Astrocyte (in vitro differentiated cells and primary cell): ENCODE measurements around the gene ETNPPL.

ENCODE experiments used
- EZH2 ChIP-seq: IDR thresholded peaks from 2 replicates; pipeline ENCODE4 v1.6.1; 2012; ENCODE audit warnings: mild to moderate bottlenecking, low read length, inconsistent platforms; ENCODE audit not compliant: insufficient read depth
- TF ChIP-seq, protein P1 (sequence below): IDR thresholded peaks from 2 replicates; pipeline ENCODE4 v1.5.1; 2011; ENCODE audit warnings: low read depth, mild to moderate bottlenecking, inconsistent platforms, low read length, moderate library complexity; ENCODE audit not compliant: insufficient read depth

DNA sequence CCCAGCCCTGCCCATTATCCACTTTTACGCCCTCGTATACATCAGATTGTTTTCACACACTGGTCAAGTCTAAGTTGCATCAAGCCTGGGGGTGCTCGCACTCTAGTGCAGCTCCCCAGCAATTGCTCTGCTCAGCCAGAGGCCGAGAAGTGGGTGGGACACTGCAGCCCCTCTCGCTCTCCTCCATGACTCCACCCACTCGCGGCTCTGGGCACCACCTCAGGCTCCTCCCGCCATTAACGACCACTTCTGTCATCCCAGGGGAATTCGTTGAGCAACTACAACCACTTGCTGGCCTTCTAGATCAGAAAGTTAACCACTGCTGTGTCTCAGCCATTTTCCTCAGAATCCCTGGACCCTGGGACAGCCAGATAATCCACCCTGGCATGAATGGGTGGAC is 53.6 kb downstream of the ETNPPL start:
- TF ChIP-seq, protein P1, sequence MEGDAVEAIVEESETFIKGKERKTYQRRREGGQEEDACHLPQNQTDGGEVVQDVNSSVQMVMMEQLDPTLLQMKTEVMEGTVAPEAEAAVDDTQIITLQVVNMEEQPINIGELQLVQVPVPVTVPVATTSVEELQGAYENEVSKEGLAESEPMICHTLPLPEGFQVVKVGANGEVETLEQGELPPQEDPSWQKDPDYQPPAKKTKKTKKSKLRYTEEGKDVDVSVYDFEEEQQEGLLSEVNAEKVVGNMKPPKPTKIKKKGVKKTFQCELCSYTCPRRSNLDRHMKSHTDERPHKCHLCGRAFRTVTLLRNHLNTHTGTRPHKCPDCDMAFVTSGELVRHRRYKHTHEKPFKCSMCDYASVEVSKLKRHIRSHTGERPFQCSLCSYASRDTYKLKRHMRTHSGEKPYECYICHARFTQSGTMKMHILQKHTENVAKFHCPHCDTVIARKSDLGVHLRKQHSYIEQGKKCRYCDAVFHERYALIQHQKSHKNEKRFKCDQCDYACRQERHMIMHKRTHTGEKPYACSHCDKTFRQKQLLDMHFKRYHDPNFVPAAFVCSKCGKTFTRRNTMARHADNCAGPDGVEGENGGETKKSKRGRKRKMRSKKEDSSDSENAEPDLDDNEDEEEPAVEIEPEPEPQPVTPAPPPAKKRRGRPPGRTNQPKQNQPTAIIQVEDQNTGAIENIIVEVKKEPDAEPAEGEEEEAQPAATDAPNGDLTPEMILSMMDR, result no peak
- TF ChIP-seq EZH2, result no peak
